WERI-Rb-1 (cell line): Measurements from ENCODE around the gene MRC2.

Experiments used
- DNase-seq: peaks from one replicate; pipeline ENCODE4 v3.0.0-alpha.2; 2020
- H3K27ac ChIP-seq: fragments of 250-450 bp; sonication (Bioruptor Pico); 2 replicates; pipeline ENCODE4 v1.5.1; 2020; ENCODE audit warnings: mild to moderate bottlenecking, moderate library complexity
- H3K27me3 ChIP-seq: fragments of 250-450 bp; sonication (Bioruptor Pico); 2 replicates; pipeline ENCODE4 v1.5.1; 2021; ENCODE audit warnings: mild to moderate bottlenecking, low read depth, moderate library complexity; ENCODE audit not compliant: insufficient read depth, severe bottlenecking
- H3K36me3 ChIP-seq: fragments of 250-450 bp; sonication (Bioruptor Pico); 2 replicates; pipeline ENCODE4 v1.5.1; 2020; ENCODE audit warnings: mild to moderate bottlenecking, moderate library complexity
- H3K4me3 ChIP-seq: 2 replicates; pipeline ENCODE4 v1.5.1; 2011; ENCODE audit warnings: low read depth, mild to moderate bottlenecking, control low read depth, low read length
- H3K9me3 ChIP-seq: fragments of 250-450 bp; sonication (Bioruptor Pico); 2 replicates; pipeline ENCODE4 v1.5.1; 2021; ENCODE audit warnings: mild to moderate bottlenecking, moderate library complexity; ENCODE audit not compliant: severe bottlenecking
- CTCF ChIP-seq: IDR thresholded peaks from 2 replicates; pipeline ENCODE4 v1.5.1; 2011; ENCODE audit warnings: low read depth, mild to moderate bottlenecking, control low read depth, inconsistent platforms, low read length

MRC2 gene

DNA sequence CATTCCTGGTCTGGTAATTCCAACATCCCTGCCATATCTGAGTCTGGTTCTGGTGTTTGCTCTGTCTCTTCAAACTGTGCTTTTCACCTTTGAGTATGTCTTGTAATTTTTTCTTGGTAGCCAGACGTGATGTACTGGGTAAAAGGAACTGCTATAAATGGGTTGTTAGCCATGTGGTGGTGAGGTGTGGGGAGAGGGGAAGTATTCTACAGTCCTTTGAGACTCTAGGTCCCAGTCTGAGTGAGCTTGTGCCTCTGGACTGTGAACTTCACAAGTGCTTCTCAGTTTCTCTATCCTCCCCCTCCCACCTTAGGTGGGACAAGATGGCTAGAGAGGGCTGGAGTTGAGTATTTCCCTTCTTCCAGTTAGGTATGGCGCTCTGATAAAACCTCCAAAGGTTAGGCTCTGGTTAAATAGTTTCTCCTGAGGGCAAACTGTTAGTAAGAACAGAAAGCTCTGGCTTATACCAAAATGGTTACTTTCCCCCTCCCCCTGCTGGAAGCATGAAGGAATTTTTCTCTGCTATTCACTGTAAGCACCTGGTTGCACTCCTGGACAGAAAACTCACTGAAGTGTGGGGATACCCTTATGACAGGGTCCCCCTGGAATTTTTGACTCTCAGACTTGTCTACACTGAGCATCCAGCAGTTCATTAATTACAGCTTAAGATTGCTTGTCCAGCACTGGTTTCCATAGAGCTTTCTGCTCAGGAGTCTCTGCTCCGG, 92.8 kb downstream of the MRC2 start:
- peak; percentile 49 for TF ChIP-seq CTCF
- H3K4me3 ChIP-seq: no peak overlapping the region
- no peak for DNase-seq
- no peaks in the 10 kb centered on the region for H3K9me3 ChIP-seq
- no peaks in the 10 kb centered on the region for H3K27me3 ChIP-seq
- no peaks in the 10 kb centered on the region for H3K36me3 ChIP-seq
- no peak overlapping the region for H3K27ac ChIP-seq

DNA sequence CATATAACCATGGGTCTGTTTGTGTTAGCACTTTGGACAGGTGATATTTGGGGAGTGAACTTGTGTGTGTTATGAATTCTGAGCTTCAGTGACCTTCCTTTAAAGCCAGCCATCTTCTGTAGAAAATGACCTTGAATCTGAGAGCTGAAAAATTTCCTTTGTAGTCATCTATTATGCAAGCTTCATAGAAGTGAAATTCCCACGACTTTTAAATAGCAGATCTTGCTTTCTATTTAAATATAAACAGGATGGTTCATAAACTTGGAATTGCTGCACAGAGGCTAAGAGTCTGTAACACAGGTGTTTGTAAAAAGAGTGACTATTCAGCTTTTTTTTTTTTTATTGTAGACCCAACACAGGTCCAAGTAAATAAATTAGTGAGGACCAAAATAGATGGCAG, 95.2 kb downstream of the MRC2 start:
- TF ChIP-seq CTCF: no peak
- H3K27me3 ChIP-seq: no peaks in the 10 kb centered on the region
- H3K4me3 ChIP-seq: no peak overlapping the region
- no peak for DNase-seq
- H3K9me3 ChIP-seq: no peaks in the 10 kb centered on the region
- H3K27ac ChIP-seq: no peak overlapping the region
- H3K36me3 ChIP-seq: no peaks in the 10 kb centered on the region

DNA sequence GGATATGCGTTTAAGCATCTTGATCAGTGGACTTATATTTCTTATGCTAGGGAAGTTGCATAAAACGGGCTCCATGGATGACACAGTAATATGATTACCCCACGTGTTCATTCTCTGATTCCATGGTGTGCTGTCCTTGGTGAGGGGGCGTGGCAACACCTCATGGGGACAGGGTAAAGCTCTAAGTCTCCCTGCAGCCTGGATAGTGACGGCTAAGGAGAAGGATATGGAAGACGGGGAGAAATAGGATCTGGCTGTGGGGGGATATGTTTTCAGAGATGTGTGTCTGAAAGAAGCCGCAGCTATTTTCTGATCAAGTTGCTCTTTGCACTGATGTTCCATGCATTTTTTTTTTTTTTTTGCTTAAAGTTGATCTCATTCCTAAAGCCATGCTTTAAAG, 96.4 kb downstream of the MRC2 start:
- no peaks in the 10 kb centered on the region for H3K36me3 ChIP-seq
- DNase-seq: peak; percentile 56
- H3K27me3 ChIP-seq: no peaks in the 10 kb centered on the region
- H3K4me3 ChIP-seq: no peak overlapping the region
- TF ChIP-seq CTCF: no peak
- H3K27ac ChIP-seq: no peak overlapping the region
- no peaks in the 10 kb centered on the region for H3K9me3 ChIP-seq

DNA sequence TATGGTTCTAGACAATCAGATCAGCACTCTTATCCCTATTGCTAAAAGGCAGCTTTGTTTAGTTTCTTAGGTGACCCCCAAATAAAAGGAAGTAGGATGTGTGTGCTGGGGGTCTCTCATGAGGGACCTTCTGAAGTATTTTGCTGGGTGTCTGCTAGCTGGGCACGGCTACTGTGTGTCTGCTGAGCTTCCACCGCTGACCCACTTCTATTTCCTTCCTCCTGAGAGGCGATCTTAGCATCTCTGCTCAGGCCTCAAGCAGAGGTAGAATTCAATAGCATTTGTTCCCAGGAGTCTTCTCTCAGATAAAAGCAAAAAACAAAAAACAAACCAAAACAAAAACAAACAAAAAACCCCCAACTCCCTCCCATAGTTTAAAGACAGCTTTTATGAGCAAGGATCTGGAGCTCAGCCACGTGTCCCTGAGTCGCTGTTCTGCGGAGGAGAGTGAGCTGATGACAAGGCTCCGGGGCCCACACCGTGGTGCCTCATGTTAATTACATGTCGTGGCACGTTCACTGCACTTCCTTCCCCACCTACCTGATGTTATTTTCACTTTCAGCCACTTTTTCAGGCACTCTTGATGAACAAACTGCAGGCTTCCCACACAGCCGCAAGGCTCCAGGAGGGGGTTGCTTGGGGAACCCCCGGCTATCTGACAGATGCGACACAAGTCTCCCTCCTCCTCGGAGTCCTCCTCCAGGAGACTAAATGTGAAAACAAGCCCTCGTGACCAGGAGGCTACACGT, 97.1 kb downstream of the MRC2 start:
- DNase-seq: no peak
- no peaks in the 10 kb centered on the region for H3K36me3 ChIP-seq
- no peak overlapping the region for H3K27ac ChIP-seq
- no peak overlapping the region for H3K4me3 ChIP-seq
- no peaks in the 10 kb centered on the region for H3K9me3 ChIP-seq
- TF ChIP-seq CTCF: no peak
- no peaks in the 10 kb centered on the region for H3K27me3 ChIP-seq

- H3K27ac ChIP-seq: no peak overlapping the region
- no peak for DNase-seq
- no peak for TF ChIP-seq CTCF
- no peaks in the 10 kb centered on the region for H3K9me3 ChIP-seq
- H3K27me3 ChIP-seq: no peaks in the 10 kb centered on the region
- no peak overlapping the region for H3K4me3 ChIP-seq
- H3K36me3 ChIP-seq: no peaks in the 10 kb centered on the region
Observed at GRCh38 chr17:62725791-62726249, 98.3 kb downstream of the MRC2 start.
